ENCODE measurements around the gene SMYD3.

The SMYD3 gene

DNA sequence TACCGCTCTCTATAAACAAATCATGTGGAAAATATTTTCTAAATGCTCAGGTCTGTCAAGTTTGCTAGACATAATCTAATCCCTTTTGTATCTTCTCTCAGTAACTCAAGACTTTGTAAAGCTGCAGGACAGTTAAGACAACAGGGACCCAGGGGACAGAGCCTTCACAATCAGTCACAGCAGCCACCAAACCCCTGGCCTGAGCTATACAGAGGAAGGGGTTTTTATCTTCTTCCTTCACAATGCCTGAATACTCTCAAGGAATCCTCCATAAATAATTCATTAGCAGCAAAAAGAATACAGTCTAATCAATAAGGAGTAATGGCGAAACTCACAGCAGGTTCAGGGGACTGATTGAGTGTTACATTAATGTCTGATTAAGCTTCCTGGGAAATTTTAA, 368.3 kb downstream of the SMYD3 start:
- CTCF ChIA-PET = no interaction called here

DNA sequence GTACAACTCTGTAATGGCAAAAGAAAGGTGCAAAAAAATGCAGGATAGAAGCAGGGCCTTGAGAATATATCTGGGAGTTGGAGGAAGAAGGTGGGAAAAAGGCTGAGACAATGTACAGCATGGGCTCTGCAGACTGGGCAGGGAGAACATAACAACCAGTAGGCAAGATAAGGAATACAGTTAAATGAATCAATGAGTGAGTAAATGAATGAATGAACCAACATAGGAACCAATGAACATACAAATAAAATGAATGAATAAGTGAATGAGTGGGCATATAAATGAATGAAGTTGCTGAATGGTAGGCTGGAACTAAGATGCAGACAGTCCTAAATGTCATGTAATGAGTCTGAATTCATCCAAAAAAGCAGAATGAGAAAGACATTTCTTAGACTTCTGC, 370.6 kb downstream of the SMYD3 start:
- H3K4me3 Mint-ChIP-seq = no peak overlapping the region

More for the DNA sequence above, 368.3 kb downstream of the SMYD3 start:
- no peak for DNase-seq
- no peak overlapping the region for H3K27ac Mint-ChIP-seq
- no peak overlapping the region for H3K4me3 Mint-ChIP-seq
- H3K27me3 Mint-ChIP-seq = no peaks in the 10 kb centered on the region
- no peaks in the 10 kb centered on the region for H3K4me1 Mint-ChIP-seq
- no peaks in the 10 kb centered on the region for H3K36me3 Mint-ChIP-seq
- H3K9me3 Mint-ChIP-seq = no peaks in the 10 kb centered on the region

DNA sequence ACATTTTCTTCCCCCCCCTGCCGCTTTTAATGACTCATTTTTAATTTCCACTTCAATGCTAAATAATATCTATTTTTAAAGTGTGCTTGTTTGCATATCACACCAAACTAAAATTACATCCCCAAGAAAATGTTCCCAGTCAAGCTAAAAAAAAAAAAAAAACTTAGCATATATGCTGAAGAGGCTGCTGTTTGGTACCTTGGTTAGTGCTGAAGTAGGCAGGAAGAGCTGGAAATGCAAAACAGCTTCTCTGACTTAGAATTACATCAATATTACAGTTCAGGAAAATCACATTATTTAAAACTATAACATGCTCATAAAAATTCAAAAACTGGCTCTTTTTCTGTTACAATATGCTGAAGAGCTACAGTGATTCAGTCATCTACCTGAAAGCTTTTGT, 372.3 kb downstream of the SMYD3 start:
- Mint-ChIP-seq H3K27me3 (no peaks in the 10 kb centered on the region), H3K4me3 (no peak overlapping the region), H3K9me3 (no peaks in the 10 kb centered on the region), H3K27ac (no peak overlapping the region), H3K4me1 (no peaks in the 10 kb centered on the region), H3K36me3 (no peaks in the 10 kb centered on the region)
- CTCF ChIA-PET = no interaction called here
- no peak for DNase-seq

More for the DNA sequence above, 370.6 kb downstream of the SMYD3 start:
- Mint-ChIP-seq H3K27me3 (no peaks in the 10 kb centered on the region), H3K4me1 (no peaks in the 10 kb centered on the region), H3K36me3 (no peaks in the 10 kb centered on the region), H3K9me3 (no peaks in the 10 kb centered on the region), H3K27ac (no peak overlapping the region)
- CTCF ChIA-PET = no interaction called here
- no peak for DNase-seq

DNA sequence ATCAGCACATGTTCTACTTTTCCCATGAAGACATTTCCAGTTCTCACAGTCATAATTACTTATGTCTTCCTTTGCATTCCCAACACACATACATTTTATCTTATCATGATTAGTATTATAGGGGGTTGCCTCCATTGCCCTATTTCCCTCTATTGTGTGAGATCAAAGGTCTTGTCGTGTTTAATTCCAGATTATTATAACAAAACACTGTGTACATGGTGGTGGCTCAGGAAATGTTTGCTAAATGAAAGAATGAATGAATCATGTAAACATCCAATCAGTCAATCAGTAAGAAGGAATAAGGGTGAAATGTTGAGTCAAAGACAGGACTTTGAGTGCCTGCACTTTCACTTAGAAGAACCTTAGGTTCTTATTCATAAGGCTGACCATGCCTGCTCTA, 376.0 kb downstream of the SMYD3 start:
- H3K9me3 Mint-ChIP-seq = no peaks in the 10 kb centered on the region
- CTCF ChIA-PET = no interaction called here
- H3K4me3 Mint-ChIP-seq = no peak overlapping the region
- no peaks in the 10 kb centered on the region for H3K4me1 Mint-ChIP-seq
- H3K27ac Mint-ChIP-seq = no peak overlapping the region
- no peak for DNase-seq
- H3K27me3 Mint-ChIP-seq = no peaks in the 10 kb centered on the region
- H3K36me3 Mint-ChIP-seq = peaks cover 1% of the 10 kb centered on the region

DNA sequence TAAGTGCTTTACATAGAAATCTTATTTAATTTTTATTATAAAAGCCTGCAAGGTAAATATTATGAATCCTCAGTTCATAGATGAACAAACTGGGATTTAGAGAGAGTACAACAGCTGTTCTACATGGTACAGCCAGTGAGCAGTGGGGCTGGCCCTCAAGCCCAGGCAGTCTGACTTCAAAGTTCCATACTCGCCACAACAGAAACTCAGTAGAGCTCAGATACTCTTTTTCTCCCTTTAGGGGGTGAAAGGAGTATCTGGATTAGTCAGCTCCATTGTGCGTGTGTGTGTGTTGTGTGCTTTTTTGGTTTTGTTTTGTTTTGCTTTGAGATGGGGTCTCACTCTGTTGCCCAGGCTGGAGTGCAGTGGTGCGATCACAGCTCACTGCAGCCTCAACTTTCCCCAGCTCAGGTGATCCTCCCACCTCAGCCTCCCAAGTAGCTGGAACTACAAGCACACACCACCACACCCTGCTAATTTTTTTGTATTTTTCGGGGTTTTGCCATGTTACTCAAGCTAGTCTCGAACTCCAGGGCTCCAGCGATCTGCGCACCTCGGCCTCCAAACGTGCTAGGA, 378.5 kb downstream of the SMYD3 start:
- Mint-ChIP-seq H3K4me1 (no peaks in the 10 kb centered on the region), H3K36me3 (peaks cover 1% of the 10 kb centered on the region), H3K9me3 (no peaks in the 10 kb centered on the region), H3K4me3 (no peak overlapping the region), H3K27ac (no peak overlapping the region), H3K27me3 (no peaks in the 10 kb centered on the region)
- DNase-seq = no peak
- CTCF ChIA-PET = no interaction called here

DNA sequence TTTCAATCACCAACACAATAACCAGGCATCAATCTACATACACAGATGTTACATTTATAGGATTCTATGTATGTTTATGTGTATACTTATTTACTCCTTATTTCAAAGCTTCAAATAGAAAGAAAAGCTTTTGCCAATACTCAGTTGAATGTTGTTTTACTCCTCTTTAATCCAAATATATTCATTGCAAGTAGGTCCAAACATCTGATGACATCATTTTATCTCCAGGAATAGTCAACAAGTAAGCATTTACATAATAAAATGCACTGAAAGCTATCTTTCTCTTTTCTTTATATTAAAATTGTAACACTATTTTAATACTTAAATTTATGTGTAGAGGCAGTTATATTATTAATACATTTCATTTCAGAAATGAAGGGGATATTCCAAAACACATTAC, 380.5 kb downstream of the SMYD3 start:
- no peaks in the 10 kb centered on the region for H3K4me1 Mint-ChIP-seq
- no peak overlapping the region for H3K27ac Mint-ChIP-seq
- CTCF ChIA-PET = interaction anchor here (0.7 kb wide), 1 partner anchor 33 kb away, joined by 3 read pairs; no protein-coding TSS in a partner anchor
- H3K27me3 Mint-ChIP-seq = no peaks in the 10 kb centered on the region
- H3K9me3 Mint-ChIP-seq = no peaks in the 10 kb centered on the region
- DNase-seq = no peak
- H3K36me3 Mint-ChIP-seq = peaks cover 1% of the 10 kb centered on the region
- H3K4me3 Mint-ChIP-seq = no peak overlapping the region

DNA sequence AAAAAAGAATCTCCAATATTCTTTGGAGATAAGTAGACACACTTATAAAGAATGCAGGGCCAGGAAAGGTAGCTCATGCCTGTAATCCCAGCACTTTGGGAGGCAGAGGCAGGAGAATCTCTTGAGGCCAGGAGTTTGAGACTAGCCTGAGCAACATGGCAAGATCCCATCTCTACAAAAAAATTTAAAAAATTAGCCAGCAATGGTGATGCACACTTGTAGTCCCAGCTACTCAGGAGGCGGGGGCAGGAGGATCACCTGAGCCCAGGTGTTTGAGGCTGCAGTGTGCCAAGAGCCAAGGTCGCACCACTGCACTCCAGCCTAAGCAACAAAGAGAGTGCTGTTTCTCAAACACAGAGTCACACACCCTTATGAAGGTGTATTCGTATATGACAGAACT, 385.0 kb downstream of the SMYD3 start:
- Mint-ChIP-seq H3K27me3 (no peaks in the 10 kb centered on the region), H3K4me1 (peaks cover 7% of the 10 kb centered on the region), H3K9me3 (no peaks in the 10 kb centered on the region), H3K4me3 (no peak overlapping the region), H3K27ac (no peak overlapping the region), H3K36me3 (no peaks in the 10 kb centered on the region)
- no peak for DNase-seq
- CTCF ChIA-PET = no interaction called here

DNA sequence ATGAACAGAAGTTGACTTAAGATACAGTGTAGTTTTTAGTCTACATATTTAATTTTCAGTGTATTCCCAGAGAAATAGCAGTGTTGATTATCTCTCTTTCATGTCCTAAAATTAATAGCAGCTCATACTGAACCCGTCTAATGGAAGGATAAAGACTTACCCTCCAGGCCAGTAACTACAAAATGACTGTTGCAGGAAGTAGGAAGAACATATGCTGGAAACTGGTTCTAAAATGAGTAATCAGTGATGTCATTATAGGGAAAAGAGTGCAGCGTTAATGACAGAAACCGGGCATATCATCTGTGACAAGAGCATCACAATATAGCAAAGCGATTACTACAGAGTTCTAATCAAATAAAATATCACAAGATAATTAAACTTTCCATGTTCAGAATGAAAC, 385.5 kb downstream of the SMYD3 start:
- Mint-ChIP-seq H3K4me1 (peaks cover 10% of the 10 kb centered on the region), H3K27me3 (no peaks in the 10 kb centered on the region), H3K36me3 (no peaks in the 10 kb centered on the region), H3K27ac (no peak overlapping the region), H3K4me3 (no peak overlapping the region), H3K9me3 (no peaks in the 10 kb centered on the region)
- CTCF ChIA-PET = no interaction called here
- no peak for DNase-seq

DNA sequence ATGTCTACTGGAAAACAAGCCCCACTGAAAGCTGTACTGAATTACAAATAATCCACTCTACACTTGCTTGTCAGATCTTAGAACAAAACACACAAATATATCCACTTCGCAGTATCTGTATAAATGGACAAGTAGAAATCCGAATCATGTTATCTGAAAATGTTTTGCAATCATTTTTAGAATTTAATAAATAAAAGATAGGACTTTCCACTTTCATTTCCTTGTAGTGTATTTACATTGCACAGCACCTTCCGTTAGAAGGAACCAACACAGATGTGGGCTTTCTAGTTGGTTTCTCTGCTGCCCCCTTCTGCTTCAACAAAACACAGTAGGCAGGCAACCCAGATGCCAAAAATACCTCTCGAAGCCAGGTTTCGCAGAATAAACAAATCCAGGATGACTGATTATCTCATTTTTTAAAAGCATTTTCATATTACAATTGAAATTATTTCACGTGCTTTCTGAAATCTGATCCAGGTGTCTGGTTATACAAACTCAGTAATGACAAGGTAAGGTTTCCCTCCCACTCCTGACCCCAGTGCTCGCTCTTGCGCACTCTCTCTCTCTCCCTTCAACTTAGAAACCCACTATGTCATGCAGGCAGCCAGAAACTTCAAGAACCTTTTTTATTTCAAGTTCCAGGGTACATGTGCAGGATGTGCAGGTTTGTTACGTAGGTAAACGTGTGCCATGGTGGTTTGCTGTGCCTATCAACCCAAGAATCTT, 389.9 kb downstream of the SMYD3 start:
- DNase-seq = peak; percentile 52

DNA sequence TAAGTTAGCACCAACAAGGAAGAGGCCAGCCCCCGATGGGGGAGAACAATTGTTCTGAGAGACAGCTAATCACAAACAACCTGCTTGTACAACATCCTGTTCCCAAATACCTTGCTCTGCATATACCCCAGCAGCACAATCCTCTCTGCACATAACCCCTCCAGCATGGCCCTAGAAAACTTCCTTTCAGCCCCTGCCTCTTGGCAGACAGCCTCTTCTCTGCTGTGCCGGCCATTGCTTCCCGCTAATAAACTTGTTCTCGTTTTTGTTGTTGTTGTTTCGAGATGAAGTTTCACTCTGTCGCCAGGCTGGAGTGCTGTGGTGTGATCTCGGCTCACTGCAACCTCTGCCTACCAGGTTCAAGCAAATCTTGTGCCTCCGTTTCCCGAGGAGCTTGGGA, 392.7 kb downstream of the SMYD3 start:
- no peak for DNase-seq
- peaks cover 22% of the 10 kb centered on the region for H3K4me1 Mint-ChIP-seq
- no peaks in the 10 kb centered on the region for H3K36me3 Mint-ChIP-seq
- peaks cover 2% of the 10 kb centered on the region for H3K9me3 Mint-ChIP-seq
- no peak overlapping the region for H3K4me3 Mint-ChIP-seq
- H3K27me3 Mint-ChIP-seq = no peaks in the 10 kb centered on the region
- CTCF ChIA-PET = interaction anchor here (1.0 kb wide), 1 partner anchor 29 kb away, joined by 3 read pairs; no protein-coding TSS in a partner anchor
- H3K27ac Mint-ChIP-seq = peak overlapping the region; percentile 37

More for the DNA sequence above, 389.9 kb downstream of the SMYD3 start:
- Mint-ChIP-seq H3K4me3 (peak overlapping the region; percentile 9), H3K27me3 (no peaks in the 10 kb centered on the region), H3K4me1 (peaks cover 22% of the 10 kb centered on the region), H3K36me3 (no peaks in the 10 kb centered on the region), H3K27ac (peak overlapping the region; percentile 86), H3K9me3 (no peaks in the 10 kb centered on the region)
- CTCF ChIA-PET = interaction anchor here (0.7 kb wide), 1 partner anchor 1066 kb away, joined by 3 read pairs; no protein-coding TSS in a partner anchor

DNA sequence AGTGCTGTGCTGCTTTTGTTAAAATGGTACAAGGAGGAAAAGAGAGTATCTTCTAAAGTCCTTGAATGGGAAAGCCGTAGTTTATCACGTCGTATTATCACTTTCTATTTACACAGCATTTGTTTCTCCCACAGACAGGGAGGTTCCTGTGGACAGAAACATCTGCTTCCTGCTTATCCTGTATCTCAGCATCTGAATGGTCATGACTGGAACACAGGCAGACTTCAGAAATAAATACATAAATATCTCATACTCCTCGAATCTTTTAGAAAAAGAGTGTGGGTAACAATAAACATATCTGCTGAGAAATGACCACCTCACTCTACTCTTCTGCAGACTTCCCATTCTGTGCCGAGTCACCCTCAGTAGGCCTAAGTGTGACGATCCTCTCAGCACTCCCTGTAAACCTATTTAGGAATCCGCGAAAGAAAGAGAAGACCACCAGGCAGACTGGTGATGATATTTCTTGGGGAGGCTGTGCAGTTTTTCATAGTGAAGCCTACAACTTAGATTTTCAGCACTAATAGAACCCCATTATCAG, 393.5 kb downstream of the SMYD3 start:
- no peak overlapping the region for H3K4me3 Mint-ChIP-seq
- H3K27me3 Mint-ChIP-seq = no peaks in the 10 kb centered on the region
- no peak overlapping the region for H3K27ac Mint-ChIP-seq
- H3K36me3 Mint-ChIP-seq = no peaks in the 10 kb centered on the region
- CTCF ChIA-PET = no interaction called here
- H3K4me1 Mint-ChIP-seq = peaks cover 22% of the 10 kb centered on the region
- no peak for DNase-seq
- H3K9me3 Mint-ChIP-seq = peaks cover 2% of the 10 kb centered on the region

DNA sequence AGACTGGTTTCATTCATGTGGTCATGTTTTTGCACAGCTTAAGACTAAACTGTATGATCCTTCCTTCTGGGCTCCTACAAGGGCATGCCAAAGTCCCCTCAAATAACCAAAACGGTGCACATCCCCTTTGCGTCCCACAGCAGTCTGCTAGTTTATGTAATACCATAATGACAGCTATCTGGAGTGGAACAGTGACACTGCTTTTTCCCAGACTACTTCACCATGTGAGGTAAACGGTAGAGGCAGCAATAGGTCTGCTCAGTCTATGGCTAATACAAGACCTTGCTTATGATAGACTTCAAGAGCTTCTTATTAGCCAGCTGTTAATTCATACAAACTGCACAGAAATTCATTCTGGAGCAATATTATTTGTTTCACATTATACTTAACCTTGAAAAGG, 395.5 kb downstream of the SMYD3 start:
- Mint-ChIP-seq H3K4me1 (peaks cover 12% of the 10 kb centered on the region), H3K9me3 (peaks cover 2% of the 10 kb centered on the region), H3K27ac (no peak overlapping the region), H3K36me3 (no peaks in the 10 kb centered on the region), H3K27me3 (no peaks in the 10 kb centered on the region), H3K4me3 (no peak overlapping the region)
- no peak for DNase-seq
- CTCF ChIA-PET = no interaction called here

DNA sequence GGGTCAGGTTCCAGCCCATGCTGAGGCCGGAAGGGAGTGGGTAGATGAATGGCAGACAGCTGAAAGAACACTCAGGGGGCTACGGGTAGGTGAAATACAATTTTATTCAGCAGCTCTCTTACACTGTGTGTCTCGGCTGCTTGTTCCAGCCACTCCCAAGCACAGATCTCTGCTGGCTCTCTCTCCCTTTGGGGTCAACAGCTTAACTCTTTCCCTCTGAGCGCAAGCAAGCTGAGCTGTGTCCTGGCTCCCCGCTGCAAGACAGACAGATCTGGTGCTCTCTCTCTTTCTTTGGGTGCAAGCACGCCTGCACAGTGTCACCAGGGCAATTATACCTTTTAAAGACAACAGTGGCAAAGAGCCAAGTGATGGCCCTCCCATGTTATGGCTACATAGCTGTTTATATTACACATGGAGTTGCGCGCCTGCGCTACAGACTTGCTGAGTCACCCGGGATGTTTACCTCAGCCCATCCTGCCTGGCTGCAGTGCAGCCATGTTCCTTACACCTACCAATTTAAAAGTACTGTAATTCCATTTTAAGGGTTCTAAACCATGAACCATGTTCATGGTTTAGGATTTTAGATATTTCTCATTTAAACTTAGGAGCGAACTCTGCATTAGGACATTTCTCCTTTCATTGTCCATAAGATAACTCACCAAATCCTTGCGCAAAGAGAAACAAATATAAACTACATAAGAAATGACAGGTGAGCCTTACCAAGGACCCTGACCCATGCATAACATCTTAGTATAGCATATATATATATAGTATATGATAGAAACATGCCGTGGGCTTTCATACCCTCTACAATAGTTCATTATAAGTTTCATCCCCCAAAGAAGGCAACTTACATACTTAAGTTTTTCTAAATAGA, 396.5 kb downstream of the SMYD3 start:
- Mint-ChIP-seq H3K36me3 (no peaks in the 10 kb centered on the region), H3K4me3 (no peak overlapping the region), H3K27ac (no peak overlapping the region), H3K9me3 (peaks cover 2% of the 10 kb centered on the region), H3K27me3 (no peaks in the 10 kb centered on the region), H3K4me1 (peaks cover 8% of the 10 kb centered on the region)
- DNase-seq = no peak
- CTCF ChIA-PET = no interaction called here

DNA sequence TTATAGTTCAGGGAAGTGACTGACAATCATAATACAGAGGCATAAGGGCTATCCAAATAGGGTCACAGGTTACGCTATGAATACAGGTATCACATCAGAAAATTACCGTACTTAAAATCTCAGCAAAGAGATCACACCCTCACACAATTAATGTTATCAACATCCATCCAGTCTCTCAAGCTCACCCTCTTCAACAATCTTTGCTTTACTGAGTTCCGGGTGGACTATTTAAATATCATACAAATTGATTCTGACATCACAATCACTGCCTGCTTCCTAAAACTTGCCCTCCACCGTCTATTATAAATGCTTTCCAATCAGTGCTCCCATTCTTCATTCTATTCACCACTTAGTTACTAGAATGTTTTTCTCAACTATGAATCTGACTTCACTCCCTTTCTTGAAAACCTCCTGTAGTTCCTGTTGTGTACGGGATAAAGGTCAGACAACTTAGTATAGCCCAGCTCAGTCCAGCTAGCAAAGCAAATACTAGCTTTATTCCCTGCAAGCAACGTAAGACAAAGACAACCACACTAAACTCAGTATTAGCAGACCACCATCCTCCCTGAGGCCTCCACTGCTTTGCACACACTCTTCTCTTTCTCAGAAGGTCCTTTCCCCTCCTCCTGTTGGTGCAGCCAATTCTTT, 398.7 kb downstream of the SMYD3 start:
- H3K36me3 Mint-ChIP-seq = no peaks in the 10 kb centered on the region
- H3K27ac Mint-ChIP-seq = no peak overlapping the region
- no peaks in the 10 kb centered on the region for H3K27me3 Mint-ChIP-seq
- peaks cover 2% of the 10 kb centered on the region for H3K9me3 Mint-ChIP-seq
- peaks cover 2% of the 10 kb centered on the region for H3K4me1 Mint-ChIP-seq
- CTCF ChIA-PET = no interaction called here
- H3K4me3 Mint-ChIP-seq = no peak overlapping the region
- DNase-seq = no peak

Measured in activated naive CD4-positive, alpha-beta T cell treated with anti-CD3 and anti-CD28 coated beads, Interleukin-2, amount 10 ng/mL, durations not matched to agents 7 days and 5 days (primary cell).